SU-DHL-6 (cell line): ENCODE measurements around the gene OXCT1.

ENCODE experiments used
- CTCF ChIP-seq: fragments of 200-600 bp; sonication (generic); IDR thresholded peaks from one replicate; pipeline ENCODE4 v1.5.1; 2017; ENCODE audit warnings: antibody characterized with exemption, mild to moderate bottlenecking, low read length, moderate library complexity; ENCODE audit not compliant: insufficient read depth, poor library complexity, severe bottlenecking
- EZH2phosphoT487 ChIP-seq: fragments of 200-600 bp; sonication (generic), shearing (Covaris generic); conservative IDR thresholded peaks from 2 replicates; pipeline ENCODE4 v1.6.1; 2018; ENCODE audit warnings: mild to moderate bottlenecking, antibody characterized with exemption, low read length, moderate library complexity, mixed read lengths

GRCh38 chr5:41763081-41763480, 107.1 kb downstream of the OXCT1 start:
- TF ChIP-seq CTCF = no peak
- no peak for TF ChIP-seq EZH2phosphoT487
